Liver (tissue), 9 donors: ENCODE results near the gene DUS1L. TPM values are rescaled to one million over a fixed set of nuclear protein-coding genes. Genes with fewer than 3 reads are reported as not detected.

Source experiments
- DNase-seq: peaks from one replicate; pipeline ENCODE4 v3.0.0-alpha.2; 2017; ENCODE audit warnings: low spot score
- H3K27ac ChIP-seq, 2 donors: one replicate each; pipeline ENCODE4 v1.7.0; 2013; ENCODE audit warnings: inconsistent platforms in 2 of 2, low read length in 2 of 2, control low read depth in 1 of 2, low read depth in 1 of 2, mild to moderate bottlenecking in 1 of 2
- H3K27me3 ChIP-seq, 4 donors: one replicate each; pipeline versions ENCODE4 v1.6.1 to v1.7.0; 2013; ENCODE audit warnings: low read length in 3 of 4, inconsistent platforms in 1 of 4, mild to moderate bottlenecking in 1 of 4, moderate library complexity in 1 of 4; ENCODE audit not compliant: control insufficient read depth in 4 of 4, insufficient read depth in 4 of 4
- H3K36me3 ChIP-seq, 4 donors: one replicate each; pipeline versions ENCODE4 v1.6.1 to v1.7.0; 2013; ENCODE audit warnings: low read length in 3 of 4, mild to moderate bottlenecking in 3 of 4, low read depth in 1 of 4, moderate library complexity in 1 of 4; ENCODE audit not compliant: control insufficient read depth in 4 of 4, insufficient read depth in 3 of 4
- H3K4me1 ChIP-seq, 4 donors: one replicate each; pipeline versions ENCODE4 v1.6.1 to v1.7.0; 2013; ENCODE audit warnings: low read length in 3 of 4, mild to moderate bottlenecking in 3 of 4, moderate library complexity in 1 of 4; ENCODE audit not compliant: control insufficient read depth in 4 of 4, insufficient read depth in 4 of 4
- H3K4me3 ChIP-seq, 3 donors: one replicate each; pipeline versions ENCODE4 v1.6.1 to v1.7.0; 2013; ENCODE audit warnings: low read length in 3 of 3, control low read depth in 1 of 3, low read depth in 1 of 3, mild to moderate bottlenecking in 1 of 3
- H3K9ac ChIP-seq, 2 donors: one replicate each; pipeline ENCODE4 v1.7.0; 2013; ENCODE audit warnings: low read length in 2 of 2, mild to moderate bottlenecking in 2 of 2, moderate library complexity in 2 of 2, control low read depth in 1 of 2, low read depth in 1 of 2
- H3K9me3 ChIP-seq, 4 donors: one replicate each; pipeline versions ENCODE4 v1.6.1 to v1.7.0; 2013; ENCODE audit warnings: low read length in 3 of 4; ENCODE audit not compliant: control insufficient read depth in 4 of 4
- CTCF ChIP-seq: fragments of 150-350 bp; IDR thresholded peaks from 2 replicates; pipeline ENCODE4 v1.5.1; 2017; ENCODE audit warnings: improper control_type of control experiment, low read depth, low read length; ENCODE audit not compliant: missing input control
- EGR1 ChIP-seq, 2 donors: IDR thresholded peaks; 2 replicates each; pipeline ENCODE4 v1.6.1; 2016 to 2018; ENCODE audit warnings: antibody characterized with exemption in 2 of 2, low read depth in 2 of 2
- FOXA1 ChIP-seq: IDR thresholded peaks from 2 replicates; pipeline ENCODE4 v1.6.1; 2016; ENCODE audit warnings: antibody characterized with exemption
- FOXA2 ChIP-seq: IDR thresholded peaks from 2 replicates; pipeline ENCODE4 v1.6.1; 2016; ENCODE audit warnings: antibody characterized with exemption
- GABPA ChIP-seq, 2 donors: IDR thresholded peaks in 1 of 2; conservative IDR thresholded peaks in 1 of 2; 2 replicates each; pipeline ENCODE4 v1.6.1; 2016; ENCODE audit warnings: antibody characterized with exemption in 2 of 2, mild to moderate bottlenecking in 1 of 2, moderate library complexity in 1 of 2
- HNF4A ChIP-seq, 2 donors: conservative IDR thresholded peaks; 2 replicates each; pipeline ENCODE4 v1.6.1; 2016; ENCODE audit warnings: antibody characterized with exemption in 2 of 2, mild to moderate bottlenecking in 2 of 2
- HNF4G ChIP-seq: IDR thresholded peaks from 2 replicates; pipeline ENCODE4 v1.6.1; 2016; ENCODE audit warnings: antibody characterized with exemption
- JUND ChIP-seq, 2 donors: IDR thresholded peaks; 2 replicates each; pipeline ENCODE4 v1.6.1; 2016; ENCODE audit warnings: antibody characterized with exemption in 2 of 2
- MAX ChIP-seq: IDR thresholded peaks from 2 replicates; pipeline ENCODE4 v1.6.1; 2016; ENCODE audit warnings: antibody characterized with exemption
- NR2F2 ChIP-seq: IDR thresholded peaks from 2 replicates; pipeline ENCODE4 v1.6.1; 2016; ENCODE audit warnings: antibody characterized with exemption
- RAD21 ChIP-seq, 2 donors: IDR thresholded peaks; 2 replicates each; pipeline ENCODE4 v1.6.1; 2016; ENCODE audit warnings: antibody characterized with exemption in 2 of 2, mild to moderate bottlenecking in 2 of 2
- RXRA ChIP-seq, 2 donors: IDR thresholded peaks; 2 replicates each; pipeline ENCODE4 v1.6.1; 2017 to 2018; ENCODE audit warnings: antibody characterized with exemption in 2 of 2, mild to moderate bottlenecking in 1 of 2
- SP1 ChIP-seq: IDR thresholded peaks from 2 replicates; pipeline ENCODE4 v1.6.1; 2018; ENCODE audit warnings: antibody characterized with exemption, mild to moderate bottlenecking
- TAF1 ChIP-seq: conservative IDR thresholded peaks from 2 replicates; pipeline ENCODE4 v1.6.1; 2016; ENCODE audit warnings: antibody characterized with exemption, mild to moderate bottlenecking
- YY1 ChIP-seq: IDR thresholded peaks from 2 replicates; pipeline ENCODE4 v1.6.1; 2016; ENCODE audit warnings: antibody characterized with exemption, mild to moderate bottlenecking
- ZBTB33 ChIP-seq: IDR thresholded peaks from 2 replicates; pipeline ENCODE4 v1.6.1; 2016; ENCODE audit warnings: antibody characterized with exemption
- WGBS: extraction: QIAGEN DNeasy Blood & Tissue Kit; methylation state at CpG from one replicate; pipeline ENCODE4 v1.1.7; 2013; 5-methylcytosine and 5-hydroxymethylcytosine counted together
- polyA plus RNA-seq, 2 donors: library from polyadenylated mRNA; stranded (reverse) in 1 of 2; unstranded in 1 of 2; fragments of 200-250 nt in 1 of 2; fragments of >200 nt in 1 of 2; fragmentation: Nextera tagmentation in 1 of 2; extraction: Ambion mirVana in 1 of 2; gene quantifications; one replicate each; pipeline versions ENCODE4 v1.2.1 to v1.2.3, GENCODE V29; 2013 to 2015
- total RNA-seq, 2 donors: library from RNA; depleted of rRNA; stranded (reverse); fragments of >200 nt; gene quantifications; one replicate each; pipeline ENCODE4 v1.2.3, GENCODE V29; 2014
- TF ChIP-seq, protein P1 (sequence below): IDR thresholded peaks from 2 replicates; pipeline ENCODE4 v1.6.1; 2016; ENCODE audit warnings: antibody characterized with exemption
- TF ChIP-seq, protein P2 (sequence below): IDR thresholded peaks from 2 replicates; pipeline ENCODE4 v1.6.1; 2016; ENCODE audit warnings: antibody characterized with exemption, mild to moderate bottlenecking
- donor health status: healthy.
- donor health status: healthy.
- donor health status: healthy.
- donor health status: healthy.
- donor health status: healthy.

DUS1L gene
- total and polyA plus RNA-seq, 4 donors: 40.6 to 74.7 (median 53.3) TPM

- no peak for DNase-seq
- TF ChIP-seq RXRA (IDR thresholded peaks at IDR 0.05): no peak
- no peak for TF ChIP-seq RAD21 (IDR thresholded peaks at IDR 0.05)
- no peak for TF ChIP-seq HNF4G
- no peak for TF ChIP-seq JUND (IDR thresholded peaks at IDR 0.05)
- no peak for TF ChIP-seq SP1
- no peak for TF ChIP-seq NR2F2
- TF ChIP-seq, protein P1, sequence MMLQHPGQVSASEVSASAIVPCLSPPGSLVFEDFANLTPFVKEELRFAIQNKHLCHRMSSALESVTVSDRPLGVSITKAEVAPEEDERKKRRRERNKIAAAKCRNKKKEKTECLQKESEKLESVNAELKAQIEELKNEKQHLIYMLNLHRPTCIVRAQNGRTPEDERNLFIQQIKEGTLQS: no peak
- TF ChIP-seq FOXA2: no peak
- no peak for TF ChIP-seq TAF1
- no peak for TF ChIP-seq FOXA1
- TF ChIP-seq CTCF: no peak
- TF ChIP-seq ZBTB33: no peak
- TF ChIP-seq, protein P2, sequence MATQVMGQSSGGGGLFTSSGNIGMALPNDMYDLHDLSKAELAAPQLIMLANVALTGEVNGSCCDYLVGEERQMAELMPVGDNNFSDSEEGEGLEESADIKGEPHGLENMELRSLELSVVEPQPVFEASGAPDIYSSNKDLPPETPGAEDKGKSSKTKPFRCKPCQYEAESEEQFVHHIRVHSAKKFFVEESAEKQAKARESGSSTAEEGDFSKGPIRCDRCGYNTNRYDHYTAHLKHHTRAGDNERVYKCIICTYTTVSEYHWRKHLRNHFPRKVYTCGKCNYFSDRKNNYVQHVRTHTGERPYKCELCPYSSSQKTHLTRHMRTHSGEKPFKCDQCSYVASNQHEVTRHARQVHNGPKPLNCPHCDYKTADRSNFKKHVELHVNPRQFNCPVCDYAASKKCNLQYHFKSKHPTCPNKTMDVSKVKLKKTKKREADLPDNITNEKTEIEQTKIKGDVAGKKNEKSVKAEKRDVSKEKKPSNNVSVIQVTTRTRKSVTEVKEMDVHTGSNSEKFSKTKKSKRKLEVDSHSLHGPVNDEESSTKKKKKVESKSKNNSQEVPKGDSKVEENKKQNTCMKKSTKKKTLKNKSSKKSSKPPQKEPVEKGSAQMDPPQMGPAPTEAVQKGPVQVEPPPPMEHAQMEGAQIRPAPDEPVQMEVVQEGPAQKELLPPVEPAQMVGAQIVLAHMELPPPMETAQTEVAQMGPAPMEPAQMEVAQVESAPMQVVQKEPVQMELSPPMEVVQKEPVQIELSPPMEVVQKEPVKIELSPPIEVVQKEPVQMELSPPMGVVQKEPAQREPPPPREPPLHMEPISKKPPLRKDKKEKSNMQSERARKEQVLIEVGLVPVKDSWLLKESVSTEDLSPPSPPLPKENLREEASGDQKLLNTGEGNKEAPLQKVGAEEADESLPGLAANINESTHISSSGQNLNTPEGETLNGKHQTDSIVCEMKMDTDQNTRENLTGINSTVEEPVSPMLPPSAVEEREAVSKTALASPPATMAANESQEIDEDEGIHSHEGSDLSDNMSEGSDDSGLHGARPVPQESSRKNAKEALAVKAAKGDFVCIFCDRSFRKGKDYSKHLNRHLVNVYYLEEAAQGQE: no peak
- WGBS: 90% methylated on average over 29 of the region's 29 CpGs
- Histone ChIP-seq H3K36me3 (peaks cover 35 to 68% (median 42%) of the 10 kb centered on the region in 4 donors), H3K9me3 (no peaks in the 10 kb centered on the region), H3K9ac (no peak overlapping the region), H3K27me3 (no peaks in the 10 kb centered on the region), H3K27ac (no peak overlapping the region), H3K4me3 (no peak overlapping the region), H3K4me1 (peaks cover 2 to 54% (median 28%) of the 10 kb centered on the region in 4 donors)
These were observed 25.1 kb upstream of the DUS1L start for GRCh38 chr17:82090549-82091263.

- H3K9me3 ChIP-seq: no peaks in the 10 kb centered on the region
- H3K9ac ChIP-seq: no peak overlapping the region
- no peak overlapping the region for H3K4me3 ChIP-seq
- H3K4me1 ChIP-seq: peaks cover 0 to 46% (median 20%) of the 10 kb centered on the region in 4 donors
- no peaks in the 10 kb centered on the region for H3K27me3 ChIP-seq
- DNase-seq: no peak
- H3K27ac ChIP-seq: no peak overlapping the region
- 84% methylated on average over 29 of the region's 29 CpGs for WGBS
- peaks cover 35 to 71% (median 48%) of the 10 kb centered on the region in 4 donors for H3K36me3 ChIP-seq
- TF ChIP-seq FOXA2 (no peak), GABPA (IDR thresholded peaks at IDR 0.05 in 1 of 2, conservative IDR thresholded peaks at IDR 0.05 in 1 of 2) (no peak), HNF4G (no peak), TAF1 (no peak), RXRA (IDR thresholded peaks at IDR 0.05) (no peak), RAD21 (IDR thresholded peaks at IDR 0.05) (no peak), JUND (IDR thresholded peaks at IDR 0.05) (no peak), YY1 (no peak), SP1 (no peak), NR2F2 (no peak), ZBTB33 (no peak), MAX (no peak), FOXA1 (no peak), HNF4A (conservative IDR thresholded peaks at IDR 0.05) (no peak), EGR1 (IDR thresholded peaks at IDR 0.05; ENCODE audit: low read depth in 2 of 2) (no peak)
- TF ChIP-seq, protein P1: no peak
These were observed 24.3 kb upstream of the DUS1L start for GRCh38 chr17:82089723-82090548.
